NOMO-1 treated with dmso at 0.1 percent for 144 hours (cell line): ENCODE results near the gene KIF5B.
"Not testable (repeated sequence)": the region's sequence is repeated elsewhere in the genome, so short reads cannot be mapped to it uniquely, and the experiment has no call there.

ENCODE experiments used
- DNase-seq: peaks from one replicate; lab custom pipeline; 2025; ENCODE audit not compliant: unreplicated experiment; lab: John Stamatoyannopoulos, UW

Gene KIF5B

DNA sequence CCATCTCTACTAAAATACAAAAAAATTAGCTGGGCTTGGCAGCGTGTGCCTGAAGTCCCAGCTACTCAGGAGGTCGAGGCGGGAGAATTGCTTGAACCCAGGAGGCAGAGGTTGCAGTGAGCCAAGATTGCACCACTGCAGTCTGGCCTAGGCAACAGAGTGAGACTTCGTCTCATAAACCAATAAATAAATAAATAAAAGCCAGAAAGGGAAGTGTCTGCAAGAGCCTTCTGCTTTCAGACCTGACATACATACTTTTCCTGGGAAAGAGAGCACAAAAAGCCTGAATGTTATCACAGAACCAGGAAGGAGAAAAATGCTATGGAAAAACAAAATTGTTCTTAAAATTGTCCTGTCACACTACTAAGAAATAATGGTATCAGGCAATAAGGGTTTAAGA, 4.1 kb upstream of the KIF5B start:
- DNase-seq = no peak

DNA sequence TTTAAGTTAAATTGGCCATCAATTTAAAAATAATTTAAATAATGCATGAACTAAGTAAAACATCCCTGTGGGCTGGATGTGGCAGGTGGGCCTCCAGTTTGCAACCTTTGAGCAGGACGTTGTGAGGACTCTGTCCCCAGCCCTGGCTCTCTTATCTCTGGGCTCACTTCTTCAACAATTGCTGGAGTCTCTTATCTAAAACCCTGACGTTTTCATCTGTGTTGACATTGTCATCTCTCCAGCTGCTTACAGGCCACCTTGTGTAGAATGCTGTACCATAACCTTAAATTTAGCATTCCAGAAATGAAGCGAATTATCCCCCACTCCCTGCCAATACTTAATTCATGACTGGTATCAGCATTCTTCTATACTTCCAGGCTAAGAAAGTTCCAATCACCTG, 3.2 kb upstream of the KIF5B start:
- no peak for DNase-seq

DNA sequence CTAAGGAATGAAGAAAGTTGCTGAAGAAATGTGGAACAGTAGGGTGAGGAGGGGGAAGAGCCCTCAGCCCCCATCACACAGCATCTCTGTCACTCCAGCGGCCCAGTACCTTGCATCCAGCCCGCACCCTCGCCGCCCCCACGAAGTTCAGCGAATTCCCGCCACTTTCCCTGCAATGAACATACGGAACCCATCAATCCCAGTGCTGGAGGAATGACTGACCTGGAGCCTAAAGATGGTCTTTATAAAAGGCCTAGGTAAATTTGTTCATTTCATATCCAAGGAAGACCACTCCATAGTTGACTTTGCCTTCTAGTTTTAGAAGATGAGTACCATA, 779 bp upstream of the KIF5B start:
- DNase-seq = no peak

DNA sequence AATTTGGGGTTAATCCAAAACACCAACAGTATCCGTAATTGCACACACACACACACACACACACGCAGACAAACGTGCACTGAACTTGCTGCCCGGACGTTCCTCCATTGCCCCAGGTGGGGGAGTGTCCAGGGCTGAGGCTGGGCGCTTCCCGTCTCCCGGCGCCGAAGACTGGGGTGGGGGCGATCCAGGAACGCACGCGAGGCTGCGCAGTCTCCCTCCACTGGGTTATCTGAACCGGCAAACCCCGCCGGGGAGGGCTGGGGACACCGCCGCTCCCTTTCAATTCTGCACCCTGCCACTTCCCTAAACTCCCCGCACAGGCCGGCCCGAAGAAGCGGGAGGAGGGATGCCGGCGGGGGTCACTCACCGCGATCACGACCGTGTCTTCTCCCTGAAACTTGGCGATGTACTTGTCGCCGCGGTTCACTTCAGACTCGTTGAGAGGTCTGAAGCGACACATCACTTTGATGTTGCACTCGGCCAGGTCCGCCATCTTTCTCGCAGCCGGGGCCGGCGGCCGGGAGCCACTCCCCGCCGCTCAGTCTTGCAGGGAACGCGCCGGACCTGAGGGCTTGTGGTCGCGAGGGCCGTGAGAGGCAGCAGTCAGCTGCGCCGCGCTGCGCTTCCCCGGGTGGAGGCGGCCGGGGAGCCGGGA, 618 bp downstream of the KIF5B start:
- DNase-seq = peak; percentile 45

DNA sequence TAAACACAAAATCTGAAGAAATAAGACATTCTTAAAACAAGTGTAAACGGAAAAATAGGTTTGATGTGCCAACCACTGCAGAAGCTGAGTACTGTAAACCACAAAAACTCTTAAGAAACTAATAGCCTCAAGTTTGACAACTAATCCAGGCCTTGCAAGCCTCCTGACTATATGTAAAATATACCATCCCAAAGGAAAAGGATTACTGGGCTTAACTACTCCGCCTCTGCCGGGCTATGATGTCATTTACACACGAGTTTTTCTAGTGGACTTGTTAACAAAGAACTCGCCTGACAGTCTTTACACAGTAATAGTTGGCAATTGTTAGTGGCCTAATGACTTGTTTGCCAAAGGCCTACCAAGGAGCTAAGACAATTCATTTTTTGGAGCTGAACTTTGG, 2.1 kb downstream of the KIF5B start:
- DNase-seq = no peak

DNA sequence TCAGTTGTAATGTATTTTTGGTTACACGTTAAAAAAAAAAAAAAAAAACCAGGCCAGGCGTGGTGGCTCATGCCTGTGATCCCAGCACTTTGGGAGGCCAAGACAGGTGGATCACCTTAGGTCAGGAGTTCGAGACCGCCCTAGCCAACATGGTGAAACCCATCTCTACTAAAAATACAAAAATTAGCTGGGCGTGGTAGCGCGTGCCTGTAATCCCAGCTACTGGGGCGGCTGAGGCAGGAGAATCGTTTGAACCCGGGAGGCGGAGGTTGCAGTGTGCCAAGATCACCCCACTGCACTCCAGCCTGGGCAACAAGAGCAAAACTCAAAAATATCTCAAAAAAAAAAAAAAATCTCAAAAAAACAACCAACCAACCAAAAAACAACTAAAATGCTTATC, 2.8 kb downstream of the KIF5B start:
- DNase-seq = not testable (repeated sequence)

DNA sequence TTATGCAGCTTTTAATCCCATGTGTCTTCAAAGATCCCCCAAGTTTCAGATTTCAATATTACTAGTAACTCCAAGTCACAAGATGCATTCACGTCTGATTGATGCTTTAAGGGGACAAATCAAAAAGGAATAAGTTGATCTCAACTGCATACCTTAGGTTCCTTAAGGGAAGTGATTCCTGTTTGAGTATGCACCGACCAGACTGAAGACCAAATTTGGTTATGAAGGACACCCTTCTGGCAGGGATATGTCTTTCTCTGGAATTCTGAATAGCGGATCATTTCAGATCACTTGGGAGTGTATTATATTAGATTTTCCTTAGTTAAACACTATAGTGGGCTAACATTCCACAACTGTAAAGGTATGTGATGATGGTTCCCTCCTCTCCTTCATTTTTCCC, 4.3 kb downstream of the KIF5B start:
- no peak for DNase-seq

DNA sequence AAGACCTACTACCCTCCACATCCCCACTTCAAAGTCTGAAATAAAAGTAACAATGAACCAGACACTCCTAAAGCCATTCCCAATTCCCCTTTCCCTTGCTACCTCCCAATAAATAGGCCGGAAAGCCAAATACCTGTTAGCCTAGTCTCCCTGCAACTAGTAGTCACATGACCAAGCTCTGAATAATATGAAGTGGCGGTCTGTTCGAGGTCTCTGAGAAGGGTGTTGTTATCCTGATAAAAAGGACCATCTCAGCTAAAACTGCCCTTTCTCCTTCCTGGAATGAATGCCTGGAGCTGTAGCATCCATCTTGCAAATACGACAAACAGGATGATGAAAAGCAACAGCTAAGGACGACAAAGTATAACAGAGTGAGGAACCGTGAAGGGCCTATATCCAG, 6.0 kb downstream of the KIF5B start:
- DNase-seq = no peak

DNA sequence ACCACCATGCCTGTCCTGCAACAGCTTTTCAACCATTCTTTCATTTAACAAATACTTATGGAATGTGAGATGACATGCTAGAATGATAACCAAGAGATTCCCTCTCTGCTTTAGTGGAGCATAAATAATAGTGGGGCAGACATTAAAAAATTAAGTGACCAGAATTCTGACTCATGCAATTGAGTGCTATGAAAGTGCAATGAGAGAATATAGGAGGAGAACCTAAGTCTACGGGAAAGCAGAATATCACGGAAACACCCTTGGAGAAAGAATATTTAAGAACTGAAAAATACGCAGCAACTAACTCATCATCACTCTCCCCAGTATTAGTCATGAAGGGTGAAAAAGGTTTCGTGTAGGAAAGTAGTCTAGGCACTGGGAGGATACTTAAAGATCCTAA, 7.1 kb downstream of the KIF5B start:
- no peak for DNase-seq

DNA sequence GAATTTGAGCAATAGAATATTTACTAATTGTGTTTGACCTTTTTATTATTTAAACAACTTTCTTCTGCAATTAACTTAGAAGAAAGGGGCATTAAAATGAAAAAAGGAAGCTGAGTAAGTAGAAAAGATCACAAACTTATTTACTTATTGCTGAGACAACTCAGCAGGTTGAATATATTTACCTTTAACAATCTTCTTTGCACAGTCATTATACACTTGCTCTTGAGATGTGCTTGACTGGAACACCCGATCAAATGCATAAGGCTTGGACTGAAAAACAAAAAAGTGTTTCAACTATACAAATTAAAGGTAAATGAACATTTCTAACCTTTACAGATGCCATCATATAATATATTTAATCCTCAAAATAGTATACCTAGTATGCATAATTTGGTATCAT, 7.9 kb downstream of the KIF5B start:
- DNase-seq = no peak

DNA sequence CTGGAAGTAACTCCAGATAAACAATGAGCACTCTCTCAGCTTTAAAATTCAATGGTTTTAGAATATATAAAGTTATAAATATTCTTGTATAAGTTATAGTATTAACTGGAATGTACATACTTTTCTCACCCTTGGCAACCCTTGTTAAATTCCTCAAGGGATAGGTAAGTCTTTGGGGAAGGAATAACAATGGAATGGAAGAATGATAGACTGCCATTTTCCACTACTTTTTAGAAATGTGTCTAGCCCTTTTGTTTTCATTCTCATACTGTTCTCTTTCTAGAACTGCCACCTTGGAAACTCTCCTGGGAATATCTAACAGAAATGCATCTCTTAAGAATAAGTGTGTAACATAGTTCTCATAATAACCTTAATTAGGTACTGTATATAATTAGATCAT, 8.3 kb downstream of the KIF5B start:
- DNase-seq = no peak

DNA sequence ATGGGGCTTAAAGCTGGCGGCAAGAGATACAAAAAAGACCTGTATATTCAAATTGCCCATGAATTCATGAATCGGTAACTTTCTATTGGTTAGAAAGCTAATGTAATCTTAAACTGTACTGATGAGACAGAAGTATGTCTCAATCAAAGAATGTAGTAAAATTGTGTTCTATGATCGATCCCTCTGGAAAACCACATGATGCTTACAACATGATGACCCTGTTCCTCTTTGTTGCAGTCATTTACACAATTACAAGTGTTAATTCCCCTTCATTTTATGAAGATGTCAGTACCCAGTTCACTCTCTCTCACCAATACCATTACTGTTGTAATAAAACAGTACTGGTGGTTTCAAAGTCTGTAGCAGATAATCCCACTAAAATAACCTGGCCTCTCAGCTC, 10.1 kb downstream of the KIF5B start:
- no peak for DNase-seq

DNA sequence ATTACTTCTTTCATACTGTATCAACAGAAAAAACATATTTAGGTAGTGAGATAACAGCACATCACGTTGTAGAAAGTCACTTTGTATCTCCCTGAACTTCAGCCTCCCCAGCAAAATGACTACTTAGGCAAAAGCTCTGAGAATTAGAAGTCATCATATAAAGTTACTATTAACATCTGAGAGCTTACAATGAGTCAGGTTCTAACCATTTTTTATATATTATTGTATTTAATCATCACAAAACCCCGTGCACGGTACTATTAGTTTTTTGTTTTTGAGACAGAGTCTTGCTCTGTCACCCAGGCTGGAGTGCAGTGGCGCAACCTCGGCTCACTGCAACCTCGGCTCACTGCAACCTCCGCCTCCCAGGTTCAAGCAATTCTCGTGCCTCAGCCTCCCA, 13.5 kb downstream of the KIF5B start:
- not testable (repeated sequence) for DNase-seq

DNA sequence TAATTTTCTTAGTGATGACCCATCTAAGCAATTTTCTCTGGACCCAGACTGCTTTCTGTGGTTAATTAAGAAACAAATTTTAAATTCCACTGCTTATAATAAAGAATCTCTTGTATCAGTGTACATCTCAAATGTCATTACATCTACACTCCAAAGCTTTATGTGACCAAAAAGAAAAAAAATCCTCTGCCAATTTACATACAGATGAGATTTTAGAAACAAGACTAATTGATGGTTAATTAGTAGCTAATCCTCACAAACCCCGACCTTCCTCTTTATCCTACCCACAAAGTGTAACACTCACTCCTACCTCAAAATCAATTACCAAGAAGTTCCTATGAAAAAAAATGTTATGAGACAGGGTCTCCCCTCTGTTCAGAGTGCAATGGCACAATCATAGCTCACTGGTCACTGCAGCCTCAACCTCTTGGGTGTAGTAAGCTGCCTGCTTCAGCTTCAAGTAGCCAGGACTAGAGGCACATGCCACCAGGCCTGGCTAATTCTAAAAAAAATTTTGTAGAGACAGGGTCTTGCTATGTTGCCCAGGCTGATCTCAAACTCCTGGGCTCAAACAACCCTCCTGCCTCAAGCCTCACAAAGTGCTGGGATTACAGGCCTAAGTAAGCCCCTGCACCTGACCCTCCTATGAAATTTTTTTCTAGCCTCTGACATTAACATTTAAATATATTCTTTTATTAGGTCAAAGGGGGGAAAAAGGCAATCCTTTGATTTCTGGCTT, 14.8 kb downstream of the KIF5B start:
- no peak for DNase-seq

DNA sequence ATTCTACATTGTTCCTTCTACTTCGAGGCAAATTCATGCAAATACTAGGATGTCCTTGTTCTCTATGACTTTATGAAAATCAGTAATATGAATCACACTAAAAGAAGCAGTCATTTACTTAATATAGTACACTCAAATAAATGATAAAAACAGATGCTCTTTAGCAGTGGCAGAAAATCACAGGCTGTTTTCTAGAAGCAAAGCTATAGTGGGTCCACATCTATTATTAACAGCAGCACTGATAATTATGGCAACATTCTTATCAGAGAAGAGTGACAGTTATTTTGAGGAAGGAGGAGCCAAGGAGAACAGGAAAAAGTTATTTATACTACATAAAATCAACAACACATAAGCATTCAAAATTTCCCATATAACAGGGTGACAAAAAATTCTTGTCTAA, 16.5 kb downstream of the KIF5B start:
- no peak for DNase-seq

DNA sequence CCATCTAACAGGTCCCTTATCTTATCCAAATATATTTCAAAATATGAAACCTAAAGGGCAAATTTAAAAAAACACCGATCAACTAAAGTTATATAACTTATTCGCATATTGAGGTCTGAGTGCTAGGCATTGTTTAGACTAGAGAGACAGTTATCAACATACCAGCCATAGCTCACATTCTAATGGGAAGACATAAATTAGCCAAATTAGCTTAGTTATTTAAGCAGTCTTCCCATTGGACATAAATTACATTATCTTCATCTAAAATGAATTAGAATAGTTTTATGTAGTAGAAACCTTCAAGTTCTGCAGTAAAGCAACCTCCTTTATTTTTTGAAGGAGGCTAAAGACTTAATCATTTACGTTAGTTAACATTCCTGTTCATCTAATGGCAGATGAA, 17.4 kb downstream of the KIF5B start:
- no peak for DNase-seq

DNA sequence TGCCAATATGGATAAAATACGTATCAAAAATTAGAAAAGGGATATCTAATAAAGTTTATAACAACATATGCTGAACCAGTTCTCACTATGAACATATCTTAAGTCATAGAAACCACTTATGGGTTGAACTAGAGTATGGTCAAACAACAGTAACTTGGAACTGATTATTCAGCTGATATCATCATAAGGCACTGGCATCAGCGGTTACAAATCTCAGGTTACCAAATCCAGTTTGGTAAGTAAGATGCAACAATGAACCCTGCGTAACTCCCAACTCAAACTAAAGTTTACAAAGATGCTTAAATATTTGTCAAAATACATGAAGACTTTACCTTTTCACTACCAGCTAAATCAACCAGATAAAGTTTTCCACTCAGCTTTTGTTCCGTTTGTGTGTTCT, 19.3 kb downstream of the KIF5B start:
- DNase-seq = no peak

DNA sequence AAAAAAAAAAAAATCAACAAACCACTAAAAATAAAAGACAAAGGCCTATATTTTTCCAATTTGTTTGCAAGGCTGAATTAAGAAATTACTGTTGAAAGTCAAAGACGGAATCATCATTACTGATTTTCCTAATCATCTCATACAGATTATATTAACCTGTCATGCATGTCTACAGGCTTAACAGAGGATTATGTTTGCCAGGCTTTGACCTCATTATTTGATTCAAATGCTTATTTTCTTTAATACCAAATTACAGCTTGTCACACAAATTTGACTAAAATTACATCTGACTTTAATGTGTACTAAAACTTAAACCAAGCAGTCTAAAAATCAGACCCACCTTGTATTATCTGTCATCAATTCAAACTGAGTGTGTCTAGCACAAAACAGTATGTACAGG, 21.2 kb downstream of the KIF5B start:
- DNase-seq = no peak

DNA sequence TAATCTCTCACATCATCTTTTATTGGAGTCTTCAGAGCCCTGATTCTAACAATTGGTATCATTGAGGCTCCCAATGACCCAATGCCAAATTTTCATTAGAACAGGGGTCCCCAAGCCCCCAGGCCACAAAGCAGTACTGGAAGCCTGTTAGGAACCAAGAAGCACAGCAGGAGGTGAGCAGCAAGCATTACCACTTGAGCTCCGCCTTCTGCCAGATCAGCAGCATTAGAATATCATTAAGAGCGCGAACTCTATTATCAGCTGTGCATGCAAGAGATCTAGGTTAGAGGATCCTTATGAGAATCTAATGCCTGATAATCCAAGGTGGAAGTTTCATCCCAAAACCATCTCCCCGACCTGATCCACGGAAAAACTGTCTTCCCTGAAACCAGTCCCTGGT, 23.1 kb downstream of the KIF5B start:
- no peak for DNase-seq

DNA sequence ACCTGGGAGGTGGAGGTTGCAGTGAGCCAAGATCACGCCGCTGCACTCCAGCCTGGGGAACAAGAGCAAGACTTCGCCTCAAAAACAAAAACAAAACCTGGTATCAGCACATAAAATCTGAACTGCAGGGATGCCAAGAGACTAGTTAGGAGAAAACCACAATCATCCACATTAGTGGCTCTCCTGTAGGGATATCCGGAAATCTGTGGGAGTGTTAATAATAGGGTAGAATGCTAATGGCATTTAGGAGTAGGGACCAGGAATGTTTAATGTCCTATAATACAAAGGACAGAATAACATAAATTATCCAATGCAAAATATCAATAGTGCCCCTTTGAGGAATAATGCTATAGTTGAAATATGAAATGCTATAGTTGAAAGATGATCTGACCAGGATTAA, 24.3 kb downstream of the KIF5B start:
- no peak for DNase-seq

DNA sequence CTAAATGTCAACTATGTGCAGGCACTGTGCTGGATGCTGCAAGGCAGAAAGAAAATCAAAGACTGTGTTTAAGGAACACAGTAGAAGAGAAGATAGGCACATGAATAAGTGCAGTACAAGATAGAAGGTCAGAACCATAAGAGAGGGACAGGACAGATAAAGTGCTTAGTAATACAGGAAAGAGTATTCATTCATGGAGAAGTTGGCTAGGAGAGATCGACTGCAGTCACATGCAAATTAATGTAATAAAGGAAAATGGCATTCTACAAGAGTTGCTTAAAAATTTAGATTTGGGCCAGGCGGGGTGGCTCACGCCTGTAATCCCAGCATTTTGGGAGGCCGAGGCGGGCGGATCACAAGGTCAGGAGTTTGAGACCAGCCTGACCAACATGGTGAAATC, 24.8 kb downstream of the KIF5B start:
- DNase-seq = no peak

DNA sequence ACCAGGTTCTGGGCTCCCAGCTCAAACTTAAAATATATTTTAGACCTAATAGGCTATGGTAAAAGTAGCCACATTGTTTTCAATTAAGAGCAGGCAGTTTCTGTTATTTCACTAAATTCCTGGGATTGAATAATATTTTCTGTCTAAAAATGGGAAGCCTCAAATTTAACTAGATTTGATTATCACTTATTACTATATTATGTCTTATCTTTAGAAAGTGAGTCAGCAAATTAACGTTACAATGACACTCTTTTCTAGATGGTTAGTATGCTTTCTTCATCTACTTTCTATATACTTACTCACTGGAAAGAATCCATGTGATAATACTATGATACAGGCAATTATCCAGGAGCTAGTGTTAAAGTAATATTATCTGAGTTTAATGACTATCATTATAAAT, 27.5 kb downstream of the KIF5B start:
- DNase-seq = no peak

DNA sequence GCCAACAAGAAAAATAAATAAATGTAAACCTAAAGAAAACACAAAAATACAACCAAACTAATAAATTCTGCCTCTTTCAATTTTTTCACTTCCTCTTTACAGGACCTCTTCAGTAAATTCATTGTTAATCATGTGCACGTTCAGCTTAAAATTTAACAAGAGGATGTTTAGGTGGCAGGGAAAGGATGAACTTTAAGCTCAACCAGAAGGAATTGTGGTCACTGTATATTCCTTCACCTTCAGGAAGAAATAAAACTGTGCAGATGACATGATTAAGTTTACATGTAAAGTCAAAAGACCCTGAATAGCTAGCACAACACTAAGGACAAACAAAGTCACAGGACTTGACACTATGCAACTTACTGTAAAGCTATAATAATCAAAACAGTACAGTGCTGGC, 33.0 kb downstream of the KIF5B start:
- no peak for DNase-seq
